SH-SY5Y (cell line): ENCODE results near the gene CABS1.

Experiments
- GATA2 ChIP-seq: IDR thresholded peaks from 2 replicates; pipeline ENCODE4 v1.6.1; 2011; ENCODE audit warnings: mild to moderate bottlenecking, low read depth, low read length
- GATA3 ChIP-seq: IDR thresholded peaks from 2 replicates; pipeline ENCODE4 v1.6.1; 2011; ENCODE audit warnings: low read depth, mild to moderate bottlenecking, low read length, moderate library complexity

CABS1 gene

GRCh38 chr4:70359115-70359661 lies 24.4 kb downstream of the CABS1 start:
- TF ChIP-seq GATA3, result no peak
- no peak for TF ChIP-seq GATA2

GRCh38 chr4:70360460-70360859 lies 25.7 kb downstream of the CABS1 start, which contains the start of gene SMR3A:
TSS of gene SMR3A (plus strand) at chr4:70360760. CDS start at chr4:70362116, 1,356 bp downstream.
- TF ChIP-seq GATA2 (no peak), GATA3 (no peak)

DNA sequence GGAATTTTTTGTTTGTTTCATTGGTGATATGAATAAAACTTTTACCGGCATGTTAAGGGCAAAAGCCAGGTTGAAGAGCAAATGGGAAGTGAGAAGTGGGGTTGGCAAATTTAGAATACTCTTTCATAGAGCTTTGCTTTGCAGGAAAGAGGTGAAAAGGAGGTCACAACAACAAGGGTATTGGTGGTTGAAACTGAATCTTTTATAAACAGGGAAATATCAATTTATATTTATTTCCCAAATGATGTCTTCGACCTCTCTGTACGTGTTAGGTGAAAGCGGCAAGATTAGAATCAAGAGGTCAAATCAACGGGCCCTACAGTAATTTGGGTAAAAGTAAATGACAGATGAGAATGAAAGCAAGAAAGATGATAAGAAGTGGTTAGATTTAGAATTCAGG lies 29.2 kb downstream of the CABS1 start:
- TF ChIP-seq GATA2, result no peak
- TF ChIP-seq GATA3, result no peak

GRCh38 chr4:70365479-70365878 lies 30.7 kb downstream of the CABS1 start:
- TF ChIP-seq GATA2, result no peak
- TF ChIP-seq GATA3, result no peak

DNA sequence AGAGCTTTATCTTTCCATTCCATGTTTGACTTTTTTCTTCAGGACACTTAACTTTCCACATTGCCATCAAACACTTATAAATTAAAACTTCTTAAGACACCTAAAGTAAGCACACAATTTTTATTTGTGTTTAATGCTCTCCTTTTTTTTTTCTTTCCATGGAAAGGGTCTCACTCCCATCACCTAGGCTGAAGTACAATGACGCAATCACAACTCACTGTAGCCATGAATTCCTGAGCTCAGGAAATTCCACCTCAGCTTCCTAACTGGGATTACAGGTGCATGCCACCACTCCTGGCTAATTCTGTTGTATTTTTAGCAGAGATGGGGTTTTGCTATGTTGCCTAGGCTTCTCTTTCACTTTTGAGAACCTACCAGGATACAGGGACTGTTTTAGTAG lies 33.0 kb downstream of the CABS1 start:
- no peak for TF ChIP-seq GATA3
- TF ChIP-seq GATA2, result no peak

DNA sequence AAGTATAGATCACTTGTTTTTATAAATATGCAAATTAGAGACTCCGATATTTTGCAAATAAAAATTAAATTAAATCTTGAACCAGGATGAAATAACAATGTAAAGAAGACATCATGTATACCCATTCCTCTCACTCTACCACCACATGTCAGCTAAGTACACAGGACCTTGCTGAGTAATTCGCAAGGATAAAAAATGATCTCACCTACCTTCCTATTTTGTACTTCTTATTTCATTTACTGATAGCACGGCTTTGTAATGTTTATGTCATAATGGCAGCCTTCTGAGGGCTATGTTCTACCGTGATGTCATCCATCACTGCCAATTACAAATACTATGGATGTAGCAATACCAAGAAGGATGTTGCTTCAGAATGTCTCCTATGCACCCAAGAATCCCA lies 37.2 kb downstream of the CABS1 start:
- TF ChIP-seq GATA2 (no peak), GATA3 (no peak)

- TF ChIP-seq GATA2 (no peak), GATA3 (no peak)
Measured at GRCh38 chr4:70372760-70373159, 38.0 kb downstream of the CABS1 start.

DNA sequence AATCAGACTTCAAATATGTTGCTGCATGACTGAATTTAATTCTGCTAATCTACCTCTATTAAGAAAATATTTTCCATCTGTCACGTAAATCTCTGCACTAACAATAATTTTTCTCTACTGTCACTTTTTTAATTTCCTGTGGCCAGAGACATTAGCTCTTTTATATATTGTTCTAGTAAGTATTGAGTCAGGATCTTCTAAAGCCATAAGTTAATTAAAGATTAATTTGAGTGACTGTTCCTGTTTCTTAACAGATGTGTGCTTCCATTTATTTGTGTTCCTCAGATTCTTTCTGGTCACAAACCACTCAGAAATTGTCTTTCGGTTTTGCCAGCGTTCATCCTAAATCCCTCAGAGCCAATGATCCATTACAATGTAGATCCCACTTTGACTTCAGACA lies 45.8 kb downstream of the CABS1 start:
- no peak for TF ChIP-seq GATA2
- no peak for TF ChIP-seq GATA3

GRCh38 chr4:70382691-70383181 lies 48.0 kb downstream of the CABS1 start, which contains the start of gene SMR3B:
TSS of gene SMR3B (plus strand) at chr4:70383131. CDS start at chr4:70384511, 1,380 bp downstream.
- TF ChIP-seq GATA2, result no peak
- TF ChIP-seq GATA3, result no peak
